Stimulated activated CD8-positive, alpha-beta memory T cell treated with anti-CD3 and anti-CD28 coated beads, Interleukin-12 subunit alpha, Interleukin-12 subunit beta, amount 100 ng/mL, for 1 hour (primary cell): ENCODE data around the gene DGKE.

Experiments
- DNase-seq: peaks from one replicate; pipeline ENCODE4 v3.0.0-alpha.2; 2020; ENCODE audit warnings: low read depth

Gene DGKE

GRCh38 chr17:56815711-56816110 is 18.2 kb upstream of the DGKE start:
- DNase-seq = no peak

GRCh38 chr17:56817066-56817465 is 16.9 kb upstream of the DGKE start:
- no peak for DNase-seq

GRCh38 chr17:56819030-56819429 is 14.9 kb upstream of the DGKE start:
- DNase-seq = no peak

DNA sequence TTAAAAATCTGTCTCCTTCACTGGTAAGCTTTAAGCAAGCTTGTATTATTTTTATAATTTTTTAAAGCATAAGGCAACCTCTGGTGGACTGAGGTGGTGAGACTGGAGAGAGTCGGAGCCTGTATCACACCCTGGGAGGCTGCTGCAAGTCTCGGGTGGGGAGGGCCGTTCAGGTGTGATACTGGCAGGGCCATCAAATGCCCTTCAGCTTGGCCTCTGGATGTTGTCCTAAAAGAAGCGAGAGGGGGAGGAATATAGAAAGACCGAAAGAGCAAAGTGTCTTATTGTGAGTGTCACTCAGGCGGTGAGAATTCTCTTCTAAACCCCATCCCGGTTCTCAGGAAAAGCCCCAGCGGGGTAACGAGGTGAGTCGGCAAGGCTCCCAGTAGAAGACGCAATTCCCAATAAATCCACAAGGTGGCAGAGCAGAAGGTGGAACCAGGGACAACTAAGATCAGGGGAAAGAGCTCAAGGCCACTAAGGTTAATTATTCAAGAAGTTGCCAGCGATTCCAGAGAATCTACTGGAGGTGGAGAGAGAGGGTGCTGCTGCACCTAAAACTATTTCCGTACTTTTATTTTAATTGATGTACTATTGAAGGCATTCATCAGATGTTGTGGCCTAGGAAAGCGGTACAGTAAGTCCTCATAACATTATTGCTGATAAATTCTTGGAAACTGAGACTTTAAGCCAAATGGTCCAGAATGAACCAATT is 14.4 kb upstream of the DGKE start:
- DNase-seq = peak; percentile 52

GRCh38 chr17:56820207-56820606 is 13.7 kb upstream of the DGKE start:
- no peak for DNase-seq

DNA sequence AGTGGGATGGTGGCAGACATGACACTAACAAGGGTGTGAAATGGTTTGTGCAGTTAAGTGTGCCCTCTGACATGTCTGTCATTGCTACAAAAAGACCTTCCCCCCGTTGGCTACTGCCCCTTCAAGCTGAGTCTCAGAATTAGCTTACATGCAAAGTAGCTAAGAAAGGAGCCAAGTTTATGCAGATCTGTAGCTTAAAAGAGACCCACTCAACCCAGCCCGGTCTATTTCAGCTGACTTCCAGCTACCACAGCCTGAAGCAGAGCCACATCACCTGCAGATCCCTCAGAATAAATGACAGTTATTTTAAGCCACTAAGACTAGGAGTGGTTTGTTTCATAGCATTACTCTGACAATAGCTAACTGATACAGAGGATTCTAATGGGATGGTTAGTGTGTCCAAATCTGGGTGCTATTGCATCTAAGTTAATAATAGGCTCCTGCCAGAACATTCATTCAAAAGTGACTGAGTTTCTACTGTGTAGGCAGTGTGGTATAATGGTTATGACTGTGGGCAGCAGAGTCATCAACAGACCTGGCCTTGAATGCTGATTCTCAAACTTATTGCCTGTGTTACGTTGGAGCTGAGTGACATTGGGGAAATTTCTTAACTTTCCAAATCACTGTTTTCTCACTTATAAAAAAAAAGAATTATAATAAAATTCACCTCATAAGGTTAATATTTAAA is 12.0 kb upstream of the DGKE start:
- DNase-seq = no peak

DNA sequence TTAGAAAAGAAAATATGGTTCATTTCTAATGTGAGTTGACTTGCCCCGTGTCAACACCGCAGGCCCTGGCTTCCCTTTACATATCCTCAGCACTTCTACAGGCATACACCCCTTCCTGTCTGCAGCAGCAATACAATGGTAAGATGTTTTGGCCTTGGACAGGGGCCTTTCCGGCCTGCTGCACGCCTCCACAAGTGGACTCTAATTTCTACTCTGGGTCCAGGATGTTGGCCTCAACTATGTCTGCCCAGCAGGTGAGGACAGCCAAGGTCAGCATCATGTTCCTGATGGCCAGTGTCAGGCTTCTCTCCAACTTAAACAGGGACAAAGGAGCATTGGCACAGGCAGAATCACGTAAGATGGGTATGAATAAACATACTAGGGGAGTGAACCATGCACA is 11.2 kb upstream of the DGKE start:
- DNase-seq = no peak

DNA sequence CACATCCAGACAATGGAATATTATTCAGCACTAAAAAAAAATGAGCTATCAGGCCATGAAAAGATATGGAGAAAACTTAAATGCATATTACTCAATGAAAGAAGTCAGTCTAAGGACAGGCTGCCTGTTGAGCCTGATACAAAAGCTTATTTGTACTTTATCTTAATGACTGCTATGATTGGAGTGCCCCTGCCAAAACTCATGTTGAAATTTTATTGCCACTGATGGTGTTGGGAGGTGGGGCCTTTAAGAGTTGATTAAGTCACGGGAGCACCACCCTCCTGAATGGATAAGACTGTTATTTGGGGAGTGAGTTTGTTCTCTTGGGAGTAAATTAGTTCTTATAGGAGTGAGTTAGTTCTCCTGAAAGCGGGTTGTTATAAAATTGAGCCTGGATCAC is 10.1 kb upstream of the DGKE start:
- DNase-seq = no peak

DNA sequence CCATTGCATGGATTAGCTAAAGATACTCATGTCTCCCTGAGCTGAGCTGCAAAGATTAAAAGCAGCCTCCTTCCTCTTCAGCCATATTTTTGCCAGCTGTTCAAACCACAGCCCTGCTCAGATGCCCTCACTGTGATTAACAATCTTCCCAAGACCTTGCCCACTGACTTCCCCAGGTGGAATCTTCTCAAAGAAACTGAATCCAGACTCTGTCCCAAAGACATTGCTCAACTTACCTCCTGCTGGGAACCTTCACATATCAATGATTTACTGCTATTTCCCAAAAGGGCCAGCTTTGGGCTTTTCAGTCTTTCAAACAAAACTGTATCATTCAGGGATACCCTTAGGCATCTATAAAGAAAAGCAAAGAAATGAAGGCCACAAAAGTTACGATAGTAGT is 9.4 kb upstream of the DGKE start:
- no peak for DNase-seq

DNA sequence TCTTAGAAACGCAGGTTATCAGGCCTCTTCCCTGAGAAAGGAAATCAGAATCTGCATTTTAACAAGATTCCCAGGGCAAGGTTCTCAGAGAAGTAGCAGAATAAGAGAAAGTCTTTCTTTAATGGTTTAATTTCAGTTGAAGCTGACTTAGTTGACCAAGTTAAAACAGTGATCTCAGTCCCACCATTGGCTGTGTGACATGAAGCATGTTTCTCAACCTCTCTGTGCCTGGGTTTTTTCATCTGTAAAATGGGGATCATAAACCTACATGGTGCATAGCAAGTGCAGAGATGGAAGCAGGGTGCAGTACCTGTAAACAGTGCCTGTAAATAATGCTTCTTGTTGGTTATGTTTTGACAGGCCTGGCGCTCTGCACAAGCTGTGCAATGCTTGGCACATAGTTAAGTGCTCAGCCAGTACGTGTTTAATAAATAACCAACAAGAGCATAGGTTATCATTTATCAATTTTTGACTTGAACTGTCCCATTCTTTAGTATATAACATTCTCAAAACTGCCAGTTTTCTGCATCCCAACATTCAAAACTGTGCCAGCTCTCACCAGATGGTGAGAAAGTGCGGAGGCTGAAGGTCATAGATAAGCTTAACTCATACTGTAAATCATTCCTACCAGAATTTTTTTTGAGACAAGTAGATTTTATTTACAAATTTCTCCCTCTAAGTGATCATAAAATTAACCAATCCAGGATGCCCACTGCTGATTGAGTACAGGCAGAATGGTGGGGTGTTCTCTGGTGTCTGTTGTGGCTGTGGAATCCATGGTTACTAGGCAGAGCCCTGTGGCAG is 7.1 kb upstream of the DGKE start:
- DNase-seq = no peak

DNA sequence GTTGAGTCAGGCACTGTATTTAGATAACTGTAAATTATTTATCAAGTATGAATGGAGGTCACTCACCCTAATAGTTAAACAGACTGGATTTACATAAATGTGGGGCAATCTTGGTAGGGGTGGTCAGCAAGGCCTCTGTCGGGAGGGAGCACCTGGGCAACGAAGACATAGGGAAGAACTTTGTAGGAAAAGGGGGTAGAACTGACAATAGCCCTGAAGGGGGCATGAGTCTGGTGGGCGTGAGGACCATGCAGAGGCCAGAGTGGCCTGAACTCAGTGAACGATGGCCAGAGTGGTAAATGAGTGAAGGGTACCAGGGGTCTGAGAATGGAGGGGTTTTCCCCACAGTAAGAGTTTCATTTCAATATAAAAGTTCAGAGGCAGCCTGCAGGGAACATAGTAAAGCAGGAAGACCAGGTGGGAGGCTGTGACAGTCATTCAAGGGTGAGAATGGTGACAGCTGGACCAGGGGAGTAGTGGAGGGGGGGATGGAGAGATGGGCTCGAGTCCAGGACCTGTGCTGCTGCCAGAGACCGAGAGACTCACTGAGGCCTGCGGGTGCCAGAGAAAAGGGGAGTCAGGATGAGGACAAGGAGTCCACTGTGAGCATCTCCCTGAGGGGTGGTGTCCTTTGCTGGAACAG is 3.1 kb upstream of the DGKE start:
- DNase-seq = no peak

GRCh38 chr17:56831369-56832095 is 2.4 kb upstream of the DGKE start:
- no peak for DNase-seq

- no peak for DNase-seq
These were observed 1.5 kb upstream of the DGKE start for GRCh38 chr17:56832446-56832845.

- peak; percentile 45 for DNase-seq
These were observed 718 bp upstream of the DGKE start for GRCh38 chr17:56833057-56833808.

GRCh38 chr17:56834380-56835263 is 671 bp downstream of the DGKE start:
- DNase-seq = peak; percentile 49

DNA sequence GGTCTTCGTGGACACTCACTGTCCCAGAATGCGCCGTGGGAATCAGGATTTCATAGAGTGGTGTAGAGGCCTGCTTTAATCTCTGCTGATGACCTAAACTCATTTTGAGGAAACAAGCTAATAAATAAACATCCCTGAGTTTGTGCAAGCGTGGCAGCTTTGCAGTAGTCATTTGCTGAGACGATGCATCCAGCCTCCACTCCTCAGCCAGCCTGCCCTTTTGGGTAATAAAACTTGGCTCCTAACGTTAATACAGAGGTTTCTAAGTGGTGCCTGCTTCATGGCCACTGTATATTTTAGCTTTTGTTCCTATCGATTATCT is 1.3 kb downstream of the DGKE start:
- DNase-seq = no peak

DNA sequence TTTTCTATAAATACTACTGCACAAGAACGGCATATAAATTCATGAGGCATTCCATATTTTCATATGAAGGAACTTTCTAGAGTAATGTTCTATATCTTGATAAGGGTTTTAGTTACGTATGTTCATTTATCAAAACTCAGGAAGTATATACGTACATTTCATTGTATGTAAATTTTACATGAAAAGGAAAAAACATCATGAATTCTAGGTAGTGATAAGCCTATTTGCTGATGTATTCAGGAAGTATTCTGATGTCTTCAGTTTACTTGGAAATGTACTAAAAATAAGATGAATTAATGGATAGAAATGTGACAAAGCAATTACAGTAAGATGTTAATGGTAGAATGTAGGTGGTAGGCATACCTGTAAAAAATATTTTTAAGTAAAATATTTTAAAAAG is 4.7 kb downstream of the DGKE start:
- no peak for DNase-seq

DNA sequence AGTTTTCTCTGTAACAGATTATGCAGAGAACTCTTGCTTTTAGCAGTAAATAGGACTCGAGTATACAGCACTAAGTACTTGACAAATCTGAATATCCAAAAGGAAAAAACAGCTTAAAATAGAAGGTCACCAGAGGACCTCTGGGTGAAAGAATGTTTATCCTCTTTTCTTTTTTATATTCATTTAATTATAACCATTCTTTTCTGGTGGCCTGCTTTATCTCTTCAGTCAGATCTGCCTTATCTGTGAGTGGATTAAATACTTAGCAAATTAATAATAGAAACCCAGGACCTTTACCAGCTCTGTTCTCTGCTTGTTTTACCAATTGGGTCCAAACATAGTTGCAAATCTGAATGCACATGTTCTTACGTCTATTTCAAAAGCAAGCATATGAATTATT is 8.6 kb downstream of the DGKE start:
- DNase-seq = no peak

DNA sequence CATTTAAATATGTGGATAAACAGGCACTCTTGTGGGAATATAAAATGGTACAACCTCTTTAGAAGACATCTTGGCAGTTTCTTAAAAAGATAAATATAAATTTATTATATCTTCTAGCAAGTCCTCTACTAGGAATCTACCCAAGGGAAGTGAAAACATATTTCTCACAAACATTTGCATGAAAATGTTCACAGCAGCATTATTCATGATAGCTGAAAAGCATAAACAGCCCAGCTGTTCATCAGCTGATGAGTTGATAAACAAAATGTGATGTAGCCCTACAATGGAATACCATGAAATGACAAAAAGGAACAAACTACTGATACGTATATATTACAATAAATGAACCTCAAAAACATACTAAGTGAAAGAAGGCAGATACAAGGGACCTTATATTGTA is 12.0 kb downstream of the DGKE start:
- DNase-seq = no peak

DNA sequence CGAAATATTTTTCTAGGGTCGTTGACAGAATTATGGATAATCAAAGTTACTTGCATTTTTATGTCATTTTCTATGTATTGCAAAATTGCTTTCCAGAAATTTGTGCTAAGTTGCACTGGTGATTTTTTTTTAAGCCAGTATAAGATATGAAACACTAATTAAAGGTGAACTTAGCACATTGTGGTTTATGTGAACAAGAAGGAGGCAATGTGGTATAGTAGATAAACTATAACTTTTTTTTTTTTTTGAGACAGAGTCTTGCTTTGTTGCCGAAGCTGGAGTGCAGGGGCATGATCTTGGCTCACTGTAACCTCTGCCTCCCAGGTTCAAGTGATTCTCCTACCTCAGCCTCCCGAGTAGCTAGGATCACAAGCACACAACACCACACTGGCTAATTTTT is 13.2 kb downstream of the DGKE start:
- no peak for DNase-seq
